Muscle layer of duodenum (tissue), 2 donors: ENCODE results near the gene PICALM.
A peak's percentile ranks its signal among the peaks of the same experiment; 100 is the strongest.

Experiments
- H3K27ac ChIP-seq: one replicate; pipeline ENCODE4 v1.7.0; 2013; ENCODE audit warnings: mild to moderate bottlenecking, low read length
- H3K27me3 ChIP-seq: one replicate; pipeline ENCODE4 v1.7.0; 2013; ENCODE audit warnings: low read depth, mild to moderate bottlenecking, control low read depth, low read length
- H3K36me3 ChIP-seq, 2 donors: one replicate each; pipeline ENCODE4 v1.7.0; 2013; ENCODE audit warnings: low read length in 2 of 2, control low read depth in 1 of 2, mild to moderate bottlenecking in 1 of 2; ENCODE audit not compliant: insufficient read depth in 2 of 2, control insufficient read depth in 1 of 2
- H3K4me1 ChIP-seq, 2 donors: one replicate each; pipeline ENCODE4 v1.7.0; 2013; ENCODE audit warnings: low read length in 2 of 2, mild to moderate bottlenecking in 2 of 2, control low read depth in 1 of 2, moderate library complexity in 1 of 2; ENCODE audit not compliant: insufficient read depth in 2 of 2, control insufficient read depth in 1 of 2
- H3K4me3 ChIP-seq, 2 donors: one replicate each; pipeline ENCODE4 v1.7.0; 2013; ENCODE audit warnings: low read length in 2 of 2, low read depth in 1 of 2, mild to moderate bottlenecking in 1 of 2
- H3K9me3 ChIP-seq, 2 donors: one replicate each; pipeline ENCODE4 v1.7.0; 2013; ENCODE audit warnings: low read length in 2 of 2, control low read depth in 1 of 2, mild to moderate bottlenecking in 1 of 2; ENCODE audit not compliant: control insufficient read depth in 1 of 2
- donor health status: healthy.

The PICALM gene

DNA sequence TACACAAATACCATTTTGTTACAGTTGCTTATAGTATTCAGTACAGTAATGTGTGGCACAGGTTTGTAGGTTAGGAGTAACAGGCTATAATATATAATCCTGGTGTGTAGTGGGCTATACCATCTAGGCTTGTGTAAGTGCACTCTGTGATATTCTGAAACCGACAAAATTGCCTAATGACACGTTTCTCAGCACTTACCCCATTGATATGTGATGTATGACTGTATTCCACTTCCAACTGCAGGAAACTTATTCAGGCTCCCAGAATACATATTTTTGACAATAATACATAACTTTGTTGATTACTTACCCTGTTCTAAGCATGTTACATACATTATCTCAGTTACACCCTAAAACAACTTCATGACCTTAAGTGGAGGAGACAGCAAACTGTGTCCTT, 5.1 kb upstream of the PICALM start:
- no peaks in the 10 kb centered on the region for H3K36me3 ChIP-seq
- no peak overlapping the region for H3K4me3 ChIP-seq
- H3K27ac ChIP-seq: no peak overlapping the region
- peaks cover 0 to 5% of the 10 kb centered on the region in 2 donors for H3K4me1 ChIP-seq
- no peaks in the 10 kb centered on the region for H3K27me3 ChIP-seq
- H3K9me3 ChIP-seq: no peaks in the 10 kb centered on the region

DNA sequence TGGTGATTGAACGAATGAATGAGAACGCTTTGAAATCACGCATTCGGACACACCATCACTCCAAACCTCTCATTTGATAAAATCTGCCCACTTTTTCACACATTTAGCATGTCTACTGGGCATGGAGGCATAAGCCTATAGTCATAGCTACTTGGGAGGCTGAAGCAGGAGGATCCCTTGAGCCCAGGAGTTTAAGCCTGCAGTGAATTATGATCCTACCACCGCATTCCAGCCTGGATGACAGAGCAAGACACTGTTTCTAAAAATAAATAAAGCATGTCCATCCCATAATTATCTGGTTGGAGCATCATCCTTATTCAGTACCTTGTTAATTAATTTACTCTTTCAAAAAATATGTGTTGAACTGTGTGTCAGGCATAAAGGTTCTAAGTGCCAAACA, 3.3 kb upstream of the PICALM start:
- H3K36me3 ChIP-seq: peaks cover 0 to 8% of the 10 kb centered on the region in 2 donors
- no peaks in the 10 kb centered on the region for H3K9me3 ChIP-seq
- H3K4me3 ChIP-seq: no peak overlapping the region
- H3K27ac ChIP-seq: no peak overlapping the region
- H3K4me1 ChIP-seq: peaks cover 0 to 5% of the 10 kb centered on the region in 2 donors
- H3K27me3 ChIP-seq: no peaks in the 10 kb centered on the region

DNA sequence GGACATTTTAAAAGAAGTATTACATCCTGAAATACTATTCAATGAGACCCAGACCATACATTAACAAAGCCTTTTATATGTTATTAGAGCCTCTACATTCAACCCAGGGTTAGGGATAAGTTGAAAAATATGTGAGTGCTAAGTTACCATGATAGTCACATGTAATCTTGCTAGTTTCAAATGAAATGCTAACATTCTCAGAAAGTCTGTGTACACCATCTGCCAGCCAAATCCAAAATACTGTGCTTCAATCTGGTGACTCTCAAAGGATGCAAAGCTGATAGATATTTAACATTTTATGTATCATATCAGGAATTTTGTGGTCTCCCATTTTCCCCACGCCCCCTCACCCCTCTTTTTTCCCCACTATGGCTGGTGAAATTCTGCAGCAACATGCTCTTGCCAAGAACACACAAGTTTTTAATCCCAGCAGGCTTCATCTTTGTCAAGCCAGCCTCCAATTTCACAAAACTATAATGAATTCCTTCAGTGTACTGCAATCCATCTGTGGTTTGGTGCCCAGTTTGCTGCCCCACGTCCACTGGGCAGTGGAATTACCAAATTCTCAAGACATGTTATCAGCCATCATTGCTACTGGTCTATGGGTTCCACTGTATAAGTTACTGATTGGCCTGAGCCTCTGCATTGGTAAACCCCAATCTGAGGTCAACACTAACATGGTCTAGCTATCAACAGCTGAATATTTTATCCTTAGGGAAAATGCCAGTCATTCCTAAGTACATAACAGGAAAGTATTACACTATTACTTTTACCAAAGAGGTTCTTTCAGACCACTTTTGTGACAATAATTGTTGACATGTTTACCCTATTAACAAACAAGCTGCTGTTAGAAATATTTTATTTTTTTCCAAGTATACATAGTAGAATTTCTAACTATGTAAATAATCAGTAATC, 1.5 kb upstream of the PICALM start:
- Histone ChIP-seq H3K27me3 (no peaks in the 10 kb centered on the region), H3K27ac (peak overlapping the region; percentile 93), H3K36me3 (peaks cover 0 to 8% of the 10 kb centered on the region in 2 donors), H3K9me3 (no peaks in the 10 kb centered on the region), H3K4me3 (no peak overlapping the region), H3K4me1 (peaks cover 2 to 5% of the 10 kb centered on the region in 2 donors)

- no peaks in the 10 kb centered on the region for H3K27me3 ChIP-seq
- H3K36me3 ChIP-seq: peaks cover 0 to 8% of the 10 kb centered on the region in 2 donors
- H3K27ac ChIP-seq: peak overlapping the region; percentile 93
- H3K9me3 ChIP-seq: no peaks in the 10 kb centered on the region
- peak overlapping the region; percentile 34 to 88 for H3K4me3 ChIP-seq
- peaks cover 5 to 10% of the 10 kb centered on the region in 2 donors for H3K4me1 ChIP-seq
Measured at GRCh38 chr11:86069408-86070101, 671 bp upstream of the PICALM start.

- Histone ChIP-seq H3K4me1 (peaks cover 11 to 18% of the 10 kb centered on the region in 2 donors), H3K27me3 (no peaks in the 10 kb centered on the region), H3K36me3 (peaks cover 0 to 13% of the 10 kb centered on the region in 2 donors), H3K27ac (peak overlapping the region; percentile 99), H3K4me3 (peak overlapping the region; percentile 88 to 98), H3K9me3 (no peaks in the 10 kb centered on the region)
Measured at GRCh38 chr11:86068138-86068871, 579 bp downstream of the PICALM start.

GRCh38 chr11:86067851-86068137, 1.1 kb downstream of the PICALM start:
- H3K4me1 ChIP-seq: peaks cover 11 to 18% of the 10 kb centered on the region in 2 donors
- peaks cover 0 to 13% of the 10 kb centered on the region in 2 donors for H3K36me3 ChIP-seq
- H3K4me3 ChIP-seq: peak overlapping the region; percentile 88 to 98
- no peaks in the 10 kb centered on the region for H3K9me3 ChIP-seq
- peak overlapping the region; percentile 99 for H3K27ac ChIP-seq
- no peaks in the 10 kb centered on the region for H3K27me3 ChIP-seq

DNA sequence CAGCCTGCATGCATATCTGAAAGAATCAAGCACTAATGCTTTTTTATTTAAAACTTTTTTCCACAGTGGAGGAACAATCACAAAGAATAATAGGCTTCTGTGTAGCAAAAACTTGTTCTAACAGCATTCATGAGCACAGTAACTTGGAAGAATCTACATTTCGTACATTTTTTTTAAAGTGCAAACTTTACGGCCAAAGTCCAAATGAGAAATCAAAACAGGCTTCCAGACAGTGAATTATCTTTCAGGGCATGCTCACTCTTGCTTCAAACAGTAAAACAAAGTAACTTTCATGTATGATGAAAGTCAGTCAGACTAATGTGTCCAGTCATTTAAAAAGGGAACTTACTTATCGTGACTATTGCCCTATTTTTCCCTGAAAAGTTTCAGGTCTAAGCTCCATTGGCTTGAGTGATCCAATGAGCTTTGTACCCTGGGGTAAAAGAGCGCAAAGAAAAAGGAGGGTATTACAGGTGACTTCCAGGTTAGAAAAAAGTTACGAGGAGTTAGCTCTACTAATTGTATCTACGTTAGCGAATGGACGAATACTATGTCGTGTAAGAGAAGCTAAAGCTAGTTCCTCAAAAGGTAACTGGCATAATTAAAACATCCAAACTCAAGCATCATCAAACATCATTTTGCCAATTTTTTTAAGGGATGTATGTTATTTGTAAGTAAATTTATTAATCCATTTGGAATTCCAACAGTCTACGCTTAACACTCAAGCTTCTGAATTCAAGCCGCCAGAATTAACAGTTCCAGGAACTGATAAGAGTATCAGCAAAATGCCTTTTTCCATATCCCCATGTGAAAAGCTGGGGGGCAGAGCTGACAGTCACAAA, 1.7 kb downstream of the PICALM start:
- Histone ChIP-seq H3K9me3 (no peaks in the 10 kb centered on the region), H3K4me3 (peak overlapping the region; percentile 88 to 98), H3K4me1 (peaks cover 11 to 18% of the 10 kb centered on the region in 2 donors), H3K27ac (peak overlapping the region; percentile 99), H3K27me3 (no peaks in the 10 kb centered on the region), H3K36me3 (peaks cover 0 to 13% of the 10 kb centered on the region in 2 donors)

- Histone ChIP-seq H3K27me3 (no peaks in the 10 kb centered on the region), H3K4me3 (peak overlapping the region; percentile 88 to 98), H3K36me3 (peaks cover 0 to 13% of the 10 kb centered on the region in 2 donors), H3K4me1 (peaks cover 11 to 18% of the 10 kb centered on the region in 2 donors), H3K27ac (peak overlapping the region; percentile 99), H3K9me3 (no peaks in the 10 kb centered on the region)
Measured at GRCh38 chr11:86066657-86067008, 2.3 kb downstream of the PICALM start.

- H3K4me3 ChIP-seq: peak overlapping the region; percentile 88 to 98
- H3K27ac ChIP-seq: peak overlapping the region; percentile 99
- H3K4me1 ChIP-seq: peaks cover 11 to 18% of the 10 kb centered on the region in 2 donors
- no peaks in the 10 kb centered on the region for H3K9me3 ChIP-seq
- H3K36me3 ChIP-seq: peaks cover 0 to 13% of the 10 kb centered on the region in 2 donors
- H3K27me3 ChIP-seq: no peaks in the 10 kb centered on the region
Measured at GRCh38 chr11:86066033-86066432, 2.9 kb downstream of the PICALM start.

DNA sequence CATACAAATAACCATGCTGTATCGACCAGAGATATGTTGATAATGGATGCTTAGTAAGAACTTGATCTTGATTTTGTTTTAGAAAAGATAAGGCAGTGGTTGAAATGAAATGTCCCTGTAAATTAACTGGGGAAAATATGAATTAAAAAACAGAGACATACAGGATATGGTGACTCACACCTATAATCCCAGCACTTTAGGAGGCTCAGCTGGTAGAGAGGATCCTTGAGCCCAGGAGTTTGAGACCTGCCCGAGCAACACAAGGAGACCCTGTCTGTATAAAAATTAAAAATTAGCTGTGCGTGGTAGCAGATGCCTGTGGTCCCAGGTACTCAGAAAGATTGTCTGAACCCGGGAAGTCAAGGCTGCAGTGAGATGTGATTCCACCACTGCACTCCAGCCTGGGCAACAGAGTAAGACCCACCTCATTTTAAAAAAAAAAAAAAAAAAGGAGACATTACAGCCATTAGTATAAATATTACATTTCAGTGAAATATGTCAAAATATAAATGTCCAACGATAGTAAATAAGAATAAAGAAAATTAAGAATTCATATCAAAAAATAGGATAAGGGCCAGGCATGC, 4.6 kb downstream of the PICALM start:
- Histone ChIP-seq H3K4me1 (peaks cover 6 to 29% of the 10 kb centered on the region in 2 donors), H3K4me3 (peak overlapping the region in 1 of 2 donors; percentile 27), H3K9me3 (no peaks in the 10 kb centered on the region), H3K36me3 (peaks cover 0 to 13% of the 10 kb centered on the region in 2 donors), H3K27me3 (no peaks in the 10 kb centered on the region), H3K27ac (peak overlapping the region; percentile 58)
